ENCODE results near the gene NANS.

The NANS gene

GRCh38 chr9:98092613-98092931, 36.0 kb downstream of the NANS start:
- Histone ChIP-seq H3K27ac (ENCODE audit: low read depth, low read length) (no peak overlapping the region), H3K27me3 (ENCODE audit: control insufficient read depth in 1 of 2, insufficient read depth in 2 of 2, low read length in 2 of 2) (no peaks in the 10 kb centered on the region), H3K9me3 (ENCODE audit: low read length) (no peaks in the 10 kb centered on the region), H3K36me3 (ENCODE audit: insufficient read depth, low read length) (no peaks in the 10 kb centered on the region), H3K4me3 (ENCODE audit: low read depth in 1 of 2, low read length in 2 of 2) (no peak overlapping the region), H3K9ac (ENCODE audit: low read length) (no peak overlapping the region), H3K4me1 (ENCODE audit: insufficient read depth, low read length) (no peaks in the 10 kb centered on the region)

GRCh38 chr9:98094316-98094715, 37.8 kb downstream of the NANS start:
- Histone ChIP-seq H3K27me3 (ENCODE audit: control insufficient read depth in 1 of 2, insufficient read depth in 2 of 2, low read length in 2 of 2) (no peaks in the 10 kb centered on the region), H3K9ac (ENCODE audit: low read length) (no peak overlapping the region), H3K36me3 (ENCODE audit: insufficient read depth, low read length) (peaks cover 4% of the 10 kb centered on the region), H3K9me3 (ENCODE audit: low read length) (no peaks in the 10 kb centered on the region), H3K4me1 (ENCODE audit: insufficient read depth, low read length) (no peaks in the 10 kb centered on the region), H3K27ac (ENCODE audit: low read depth, low read length) (no peak overlapping the region), H3K4me3 (ENCODE audit: low read depth in 1 of 2, low read length in 2 of 2) (no peak overlapping the region)

- H3K4me1 ChIP-seq (ENCODE audit: insufficient read depth, low read length), result no peaks in the 10 kb centered on the region
- H3K4me3 ChIP-seq (ENCODE audit: low read depth in 1 of 2, low read length in 2 of 2), result no peak overlapping the region
- no peak overlapping the region for H3K27ac ChIP-seq (ENCODE audit: low read depth, low read length)
- no peak overlapping the region for H3K9ac ChIP-seq (ENCODE audit: low read length)
- H3K9me3 ChIP-seq (ENCODE audit: low read length), result no peaks in the 10 kb centered on the region
- no peaks in the 10 kb centered on the region for H3K27me3 ChIP-seq (ENCODE audit: control insufficient read depth in 1 of 2, insufficient read depth in 2 of 2, low read length in 2 of 2)
- H3K36me3 ChIP-seq (ENCODE audit: insufficient read depth, low read length), result peaks cover 4% of the 10 kb centered on the region
Observed at GRCh38 chr9:98094851-98095250, 38.3 kb downstream of the NANS start.

GRCh38 chr9:98095401-98095800, 38.9 kb downstream of the NANS start:
- no peak overlapping the region for H3K9ac ChIP-seq (ENCODE audit: low read length)
- H3K36me3 ChIP-seq (ENCODE audit: insufficient read depth, low read length), result peaks cover 4% of the 10 kb centered on the region
- no peaks in the 10 kb centered on the region for H3K9me3 ChIP-seq (ENCODE audit: low read length)
- H3K4me1 ChIP-seq (ENCODE audit: insufficient read depth, low read length), result no peaks in the 10 kb centered on the region
- H3K4me3 ChIP-seq (ENCODE audit: low read depth in 1 of 2, low read length in 2 of 2), result no peak overlapping the region
- H3K27ac ChIP-seq (ENCODE audit: low read depth, low read length), result no peak overlapping the region
- H3K27me3 ChIP-seq (ENCODE audit: control insufficient read depth in 1 of 2, insufficient read depth in 2 of 2, low read length in 2 of 2), result no peaks in the 10 kb centered on the region

- H3K27me3 ChIP-seq (ENCODE audit: control insufficient read depth in 1 of 2, insufficient read depth in 2 of 2, low read length in 2 of 2), result no peaks in the 10 kb centered on the region
- no peak overlapping the region for H3K4me3 ChIP-seq (ENCODE audit: low read depth in 1 of 2, low read length in 2 of 2)
- no peak overlapping the region for H3K9ac ChIP-seq (ENCODE audit: low read length)
- peaks cover 4% of the 10 kb centered on the region for H3K36me3 ChIP-seq (ENCODE audit: insufficient read depth, low read length)
- H3K4me1 ChIP-seq (ENCODE audit: insufficient read depth, low read length), result no peaks in the 10 kb centered on the region
- no peak overlapping the region for H3K27ac ChIP-seq (ENCODE audit: low read depth, low read length)
- H3K9me3 ChIP-seq (ENCODE audit: low read length), result no peaks in the 10 kb centered on the region
Observed at GRCh38 chr9:98096091-98096490, 39.6 kb downstream of the NANS start.

GRCh38 chr9:98097836-98098235, 41.3 kb downstream of the NANS start:
- Histone ChIP-seq H3K9me3 (ENCODE audit: low read length) (no peaks in the 10 kb centered on the region), H3K36me3 (ENCODE audit: insufficient read depth, low read length) (peaks cover 4% of the 10 kb centered on the region), H3K4me1 (ENCODE audit: insufficient read depth, low read length) (no peaks in the 10 kb centered on the region), H3K27me3 (ENCODE audit: control insufficient read depth in 1 of 2, insufficient read depth in 2 of 2, low read length in 2 of 2) (no peaks in the 10 kb centered on the region), H3K27ac (ENCODE audit: low read depth, low read length) (no peak overlapping the region), H3K4me3 (ENCODE audit: low read depth in 1 of 2, low read length in 2 of 2) (no peak overlapping the region), H3K9ac (ENCODE audit: low read length) (no peak overlapping the region)

- H3K9ac ChIP-seq (ENCODE audit: low read length), result no peak overlapping the region
- peaks cover 4% of the 10 kb centered on the region for H3K36me3 ChIP-seq (ENCODE audit: insufficient read depth, low read length)
Observed at GRCh38 chr9:98099346-98099745, 42.8 kb downstream of the NANS start.

GRCh38 chr9:98099898-98100297, 43.4 kb downstream of the NANS start:
- no peak overlapping the region for H3K4me3 ChIP-seq (ENCODE audit: low read depth in 1 of 2, low read length in 2 of 2)
- no peaks in the 10 kb centered on the region for H3K27me3 ChIP-seq (ENCODE audit: control insufficient read depth in 1 of 2, insufficient read depth in 2 of 2, low read length in 2 of 2)
- no peaks in the 10 kb centered on the region for H3K9me3 ChIP-seq (ENCODE audit: low read length)
- no peaks in the 10 kb centered on the region for H3K4me1 ChIP-seq (ENCODE audit: insufficient read depth, low read length)
- H3K27ac ChIP-seq (ENCODE audit: low read depth, low read length), result no peak overlapping the region
- H3K9ac ChIP-seq (ENCODE audit: low read length), result no peak overlapping the region
- peaks cover 4% of the 10 kb centered on the region for H3K36me3 ChIP-seq (ENCODE audit: insufficient read depth, low read length)

More at GRCh38 chr9:98099346-98099745, 42.8 kb downstream of the NANS start:
- Histone ChIP-seq H3K27ac (ENCODE audit: low read depth, low read length) (no peak overlapping the region), H3K4me1 (ENCODE audit: insufficient read depth, low read length) (no peaks in the 10 kb centered on the region), H3K4me3 (ENCODE audit: low read depth in 1 of 2, low read length in 2 of 2) (no peak overlapping the region), H3K27me3 (ENCODE audit: control insufficient read depth in 1 of 2, insufficient read depth in 2 of 2, low read length in 2 of 2) (no peaks in the 10 kb centered on the region), H3K9me3 (ENCODE audit: low read length) (no peaks in the 10 kb centered on the region)

GRCh38 chr9:98100456-98100855, 43.9 kb downstream of the NANS start:
- Histone ChIP-seq H3K4me3 (ENCODE audit: low read depth in 1 of 2, low read length in 2 of 2) (no peak overlapping the region), H3K27ac (ENCODE audit: low read depth, low read length) (no peak overlapping the region), H3K9ac (ENCODE audit: low read length) (no peak overlapping the region), H3K27me3 (ENCODE audit: control insufficient read depth in 1 of 2, insufficient read depth in 2 of 2, low read length in 2 of 2) (no peaks in the 10 kb centered on the region), H3K36me3 (ENCODE audit: insufficient read depth, low read length) (peaks cover 4% of the 10 kb centered on the region), H3K9me3 (ENCODE audit: low read length) (no peaks in the 10 kb centered on the region), H3K4me1 (ENCODE audit: insufficient read depth, low read length) (no peaks in the 10 kb centered on the region)

- Histone ChIP-seq H3K36me3 (ENCODE audit: insufficient read depth, low read length) (peaks cover 4% of the 10 kb centered on the region), H3K27me3 (ENCODE audit: control insufficient read depth in 1 of 2, insufficient read depth in 2 of 2, low read length in 2 of 2) (no peaks in the 10 kb centered on the region), H3K4me3 (ENCODE audit: low read depth in 1 of 2, low read length in 2 of 2) (no peak overlapping the region), H3K9me3 (ENCODE audit: low read length) (no peaks in the 10 kb centered on the region), H3K27ac (ENCODE audit: low read depth, low read length) (no peak overlapping the region), H3K9ac (ENCODE audit: low read length) (no peak overlapping the region), H3K4me1 (ENCODE audit: insufficient read depth, low read length) (no peaks in the 10 kb centered on the region)
Observed at GRCh38 chr9:98101416-98101815, 44.9 kb downstream of the NANS start.

- Histone ChIP-seq H3K9ac (ENCODE audit: low read length) (no peak overlapping the region), H3K9me3 (ENCODE audit: low read length) (no peaks in the 10 kb centered on the region), H3K36me3 (ENCODE audit: insufficient read depth, low read length) (peaks cover 4% of the 10 kb centered on the region), H3K4me1 (ENCODE audit: insufficient read depth, low read length) (no peaks in the 10 kb centered on the region), H3K4me3 (ENCODE audit: low read depth in 1 of 2, low read length in 2 of 2) (no peak overlapping the region), H3K27ac (ENCODE audit: low read depth, low read length) (no peak overlapping the region), H3K27me3 (ENCODE audit: control insufficient read depth in 1 of 2, insufficient read depth in 2 of 2, low read length in 2 of 2) (no peaks in the 10 kb centered on the region)
Observed at GRCh38 chr9:98101868-98102273, 45.3 kb downstream of the NANS start.

GRCh38 chr9:98104445-98104881, 47.9 kb downstream of the NANS start:
- Histone ChIP-seq H3K36me3 (ENCODE audit: insufficient read depth, low read length) (peaks cover 2% of the 10 kb centered on the region), H3K4me3 (ENCODE audit: low read depth in 1 of 2, low read length in 2 of 2) (no peak overlapping the region), H3K27ac (ENCODE audit: low read depth, low read length) (no peak overlapping the region), H3K27me3 (ENCODE audit: control insufficient read depth in 1 of 2, insufficient read depth in 2 of 2, low read length in 2 of 2) (no peaks in the 10 kb centered on the region), H3K4me1 (ENCODE audit: insufficient read depth, low read length) (no peaks in the 10 kb centered on the region), H3K9ac (ENCODE audit: low read length) (no peak overlapping the region), H3K9me3 (ENCODE audit: low read length) (no peaks in the 10 kb centered on the region)
